DLD1 (cell line): Measurements from ENCODE around the gene PRKRA.

Experiments
- in situ Hi-C: cut with HindIII; loops from 2 replicates; pipeline ENCODE4 v1.10.0; 2017; ENCODE audit warnings: low sequenced_read_pairs

Gene PRKRA

GRCh38 chr2:178469219-178469849, 18.4 kb upstream of the PRKRA start:
- in situ Hi-C loops = no loop called here

- in situ Hi-C loops = no loop called here
Observed at GRCh38 chr2:178457390-178457886, 6.5 kb upstream of the PRKRA start.

GRCh38 chr2:178455947-178456346, 5.0 kb upstream of the PRKRA start:
- in situ Hi-C loops = no loop called here

GRCh38 chr2:178452870-178453269, 1.9 kb upstream of the PRKRA start:
- in situ Hi-C loops = no loop called here

- in situ Hi-C loops = no loop called here
Observed at GRCh38 chr2:178452334-178452733, 1.4 kb upstream of the PRKRA start.

GRCh38 chr2:178450524-178450773, 526 bp downstream of the PRKRA start:
- in situ Hi-C loops = no loop called here

GRCh38 chr2:178449700-178450523, 1.1 kb downstream of the PRKRA start:
- in situ Hi-C loops = no loop called here

- in situ Hi-C loops = no loop called here
Observed at GRCh38 chr2:178448968-178449661, 1.9 kb downstream of the PRKRA start.

- in situ Hi-C loops = no loop called here
Observed at GRCh38 chr2:178441426-178441825, 9.5 kb downstream of the PRKRA start.

- in situ Hi-C loops = no loop called here
Observed at GRCh38 chr2:178436662-178437061, 14.3 kb downstream of the PRKRA start.

- in situ Hi-C loops = no loop called here
Observed at GRCh38 chr2:178429336-178429735, 21.6 kb downstream of the PRKRA start.

- in situ Hi-C loops = no loop called here
Observed at GRCh38 chr2:178428396-178428806, 22.6 kb downstream of the PRKRA start.

GRCh38 chr2:178427458-178427857, 23.5 kb downstream of the PRKRA start:
- in situ Hi-C loops = no loop called here

- in situ Hi-C loops = no loop called here
Observed at GRCh38 chr2:178426388-178426787, 24.6 kb downstream of the PRKRA start.

- in situ Hi-C loops = no loop called here
Observed at GRCh38 chr2:178425255-178425827, 25.6 kb downstream of the PRKRA start.

- in situ Hi-C loops = loop anchor here (25.0 kb wide), 1 partner anchor 311 kb away; the partner anchor contains the start of gene RBM45
Observed at GRCh38 chr2:178423746-178424145, 27.2 kb downstream of the PRKRA start.

GRCh38 chr2:178422097-178422496, 28.9 kb downstream of the PRKRA start:
- in situ Hi-C loops = loop anchor here (25.0 kb wide), 1 partner anchor 310 kb away; the partner anchor contains the start of gene RBM45

GRCh38 chr2:178420463-178420999, 30.4 kb downstream of the PRKRA start:
- in situ Hi-C loops = loop anchor here (25.0 kb wide), 1 partner anchor 308 kb away; the partner anchor contains the start of gene RBM45

- in situ Hi-C loops = loop anchor here (25.0 kb wide), 1 partner anchor 307 kb away; the partner anchor contains the start of gene RBM45
Observed at GRCh38 chr2:178419123-178419522, 31.9 kb downstream of the PRKRA start.

- in situ Hi-C loops = loop anchor here (25.0 kb wide), 1 partner anchor 306 kb away; the partner anchor contains the start of gene RBM45
Observed at GRCh38 chr2:178418426-178418825, 32.5 kb downstream of the PRKRA start.

GRCh38 chr2:178417916-178418315, 33.1 kb downstream of the PRKRA start:
- in situ Hi-C loops = loop anchor here (25.0 kb wide), 1 partner anchor 306 kb away; the partner anchor contains the start of gene RBM45
